ENCODE measurements around the gene FBLN5.

The FBLN5 gene

GRCh38 chr14:91911474-91912032, 35.9 kb downstream of the FBLN5 start:
- Histone ChIP-seq H3K4me2 (ENCODE audit: low read length) (peak overlapping the region; percentile 28; the same call in 1 of the 2 replicates), H3K36me3 (ENCODE audit: insufficient read depth, low read length) (no peaks in the 10 kb centered on the region), H3K4me3 (ENCODE audit: low read depth, low read length, poor library complexity, severe bottlenecking) (no peak overlapping the region), H3K9me3 (ENCODE audit: low read length) (no peaks in the 10 kb centered on the region), H3K4me1 (ENCODE audit: insufficient read depth, low read length, severe bottlenecking) (peaks cover 12% of the 10 kb centered on the region), H4K20me1 (ENCODE audit: insufficient read depth, low read length) (no peaks in the 10 kb centered on the region), H3K9me2 (ENCODE audit: low read depth, low read length) (no peaks in the 10 kb centered on the region), H3F3A (ENCODE audit: insufficient read depth, low read length) (no peaks in the 10 kb centered on the region), H3K79me2 (ENCODE audit: insufficient read depth, low read length) (no peaks in the 10 kb centered on the region), H3K27ac (ENCODE audit: low read depth, low read length, poor library complexity, severe bottlenecking) (peak overlapping the region; percentile 41), H3K9ac (ENCODE audit: low read length) (no peak overlapping the region; the same call in 1 of the 2 replicates), H2AFZ (ENCODE audit: low read length) (peak overlapping the region; percentile 74; the same call in 1 of the 2 replicates), H3K27me3 (ENCODE audit: insufficient read depth, low read length) (no peaks in the 10 kb centered on the region)
- TF ChIP-seq CTCF (IDR thresholded peaks at IDR 0.05; ENCODE audit: low read length) (peak; percentile 65), EZH2 (IDR thresholded peaks at IDR 0.05; ENCODE audit: borderline replicate concordance, low read length) (no peak)

- H3K79me2 ChIP-seq (ENCODE audit: insufficient read depth, low read length), result no peaks in the 10 kb centered on the region
Measured at GRCh38 chr14:91910196-91910595, 37.3 kb downstream of the FBLN5 start.

GRCh38 chr14:91906374-91906773, 41.1 kb downstream of the FBLN5 start:
- no peaks in the 10 kb centered on the region for H4K20me1 ChIP-seq (ENCODE audit: insufficient read depth, low read length)
- TF ChIP-seq EZH2 (IDR thresholded peaks at IDR 0.05; ENCODE audit: borderline replicate concordance, low read length) (no peak), CTCF (IDR thresholded peaks at IDR 0.05; ENCODE audit: low read length) (no peak)
- no peak overlapping the region for H2AFZ ChIP-seq (ENCODE audit: low read length)
- H3K9me2 ChIP-seq (ENCODE audit: low read depth, low read length), result no peaks in the 10 kb centered on the region
- peaks cover 3% of the 10 kb centered on the region for H3K4me1 ChIP-seq (ENCODE audit: insufficient read depth, low read length, severe bottlenecking)
- H3K4me2 ChIP-seq (ENCODE audit: low read length), result no peak overlapping the region
- H3K27ac ChIP-seq (ENCODE audit: low read depth, low read length, poor library complexity, severe bottlenecking), result no peak overlapping the region
- no peaks in the 10 kb centered on the region for H3K9me3 ChIP-seq (ENCODE audit: low read length)
- H3K4me3 ChIP-seq (ENCODE audit: low read depth, low read length, poor library complexity, severe bottlenecking), result no peak overlapping the region
- H3F3A ChIP-seq (ENCODE audit: insufficient read depth, low read length), result no peaks in the 10 kb centered on the region
- H3K27me3 ChIP-seq (ENCODE audit: insufficient read depth, low read length), result no peaks in the 10 kb centered on the region
- no peak overlapping the region for H3K9ac ChIP-seq (ENCODE audit: low read length)
- no peaks in the 10 kb centered on the region for H3K36me3 ChIP-seq (ENCODE audit: insufficient read depth, low read length)
- H3K79me2 ChIP-seq (ENCODE audit: insufficient read depth, low read length), result no peaks in the 10 kb centered on the region

More at GRCh38 chr14:91910196-91910595, 37.3 kb downstream of the FBLN5 start:
- no peaks in the 10 kb centered on the region for H3K27me3 ChIP-seq (ENCODE audit: insufficient read depth, low read length)
- H3K36me3 ChIP-seq (ENCODE audit: insufficient read depth, low read length), result no peaks in the 10 kb centered on the region
- no peaks in the 10 kb centered on the region for H3K9me2 ChIP-seq (ENCODE audit: low read depth, low read length)
- H2AFZ ChIP-seq (ENCODE audit: low read length), result no peak overlapping the region
- H3F3A ChIP-seq (ENCODE audit: insufficient read depth, low read length), result no peaks in the 10 kb centered on the region
- H3K4me2 ChIP-seq (ENCODE audit: low read length), result no peak overlapping the region
- H4K20me1 ChIP-seq (ENCODE audit: insufficient read depth, low read length), result no peaks in the 10 kb centered on the region
- H3K4me3 ChIP-seq (ENCODE audit: low read depth, low read length, poor library complexity, severe bottlenecking), result no peak overlapping the region
- peaks cover 12% of the 10 kb centered on the region for H3K4me1 ChIP-seq (ENCODE audit: insufficient read depth, low read length, severe bottlenecking)
- H3K27ac ChIP-seq (ENCODE audit: low read depth, low read length, poor library complexity, severe bottlenecking), result no peak overlapping the region
- TF ChIP-seq EZH2 (IDR thresholded peaks at IDR 0.05; ENCODE audit: borderline replicate concordance, low read length) (no peak), CTCF (IDR thresholded peaks at IDR 0.05; ENCODE audit: low read length) (no peak)
- H3K9me3 ChIP-seq (ENCODE audit: low read length), result no peaks in the 10 kb centered on the region
- H3K9ac ChIP-seq (ENCODE audit: low read length), result no peak overlapping the region

Measured in OCI-LY1 (cell line).